Erythroblast (primary cell): ENCODE results near the gene PRODH2.

Source experiments
- GATA1 ChIP-seq: IDR thresholded peaks from 2 replicates; pipeline ENCODE4 v1.6.1; 2011; ENCODE audit warnings: low read depth, mild to moderate bottlenecking, control low read depth, low read length, moderate library complexity
- POLR2A ChIP-seq: IDR thresholded peaks from 2 replicates; pipeline ENCODE4 v1.6.1; 2011; ENCODE audit warnings: mild to moderate bottlenecking, low read length

GRCh38 chr19:35852029-35852780 is 39.6 kb upstream of the PRODH2 start, which contains the start of gene NPHS1:
- TF ChIP-seq POLR2A (no peak), GATA1 (no peak)
